GM12878 (cell line): ENCODE results near the gene SSR3.

Experiments used
- ATF7 ChIP-seq: fragments of 450-650 bp; IDR thresholded peaks from 2 replicates; pipeline ENCODE4 v1.6.1; 2016; ENCODE audit warnings: low read depth, mild to moderate bottlenecking
- CEBPB ChIP-seq, 2 experiments: fragments of 150-350 bp in 1 of 2; IDR thresholded peaks; 2 replicates each; pipeline ENCODE4 v1.6.1; 2012 to 2014; ENCODE audit warnings: low read depth in 2 of 2, low read length in 2 of 2, borderline replicate concordance in 1 of 2, inconsistent platforms in 1 of 2
- CTCF ChIP-seq, 3 experiments: IDR thresholded peaks in 2 of 3; conservative IDR thresholded peaks in 1 of 3; 2 replicates each; pipeline ENCODE4 v1.5.1; 2011; ENCODE audit warnings: low read depth in 3 of 3, low read length in 3 of 3, mild to moderate bottlenecking in 3 of 3, control low read depth in 2 of 3, moderate library complexity in 2 of 3, inconsistent platforms in 1 of 3, mixed read lengths in 1 of 3; ENCODE audit not compliant: control insufficient read depth in 2 of 3, insufficient read depth in 1 of 3; ENCODE audit errors: extremely low read depth in 1 of 3
- EZH2 ChIP-seq: IDR thresholded peaks from 2 replicates; pipeline ENCODE4 v1.6.1; 2012; ENCODE audit warnings: low read depth, mild to moderate bottlenecking, control low read depth, inconsistent platforms, low read length, borderline replicate concordance; ENCODE audit not compliant: control insufficient read depth
- KDM1A ChIP-seq: fragments of 200-600 bp; sonication (generic); IDR thresholded peaks from 2 replicates; pipeline ENCODE4 v1.6.1; 2016; ENCODE audit warnings: borderline replicate concordance
- SIX5 ChIP-seq: IDR thresholded peaks from 2 replicates; pipeline ENCODE4 v1.6.1; 2011; ENCODE audit warnings: mild to moderate bottlenecking, low read depth, low read length, moderate library complexity; ENCODE audit not compliant: severe bottlenecking
- SMC3 ChIP-seq: IDR thresholded peaks from 2 replicates; pipeline ENCODE4 v1.6.1; 2011; ENCODE audit warnings: low read length, improper control_type of control experiment, borderline replicate concordance
- USF1 ChIP-seq: IDR thresholded peaks from 2 replicates; pipeline ENCODE4 v1.6.1; 2011; ENCODE audit warnings: borderline replicate concordance, low read depth, mild to moderate bottlenecking, moderate library complexity, mixed read lengths, low read length; ENCODE audit not compliant: insufficient read depth; ENCODE audit errors: extremely low read length
- TF ChIP-seq, protein P1 (sequence below): fragments of 450-650 bp; IDR thresholded peaks from 2 replicates; pipeline ENCODE4 v1.6.1; 2017; ENCODE audit warnings: mild to moderate bottlenecking
- TF ChIP-seq, protein P2 (sequence below): IDR thresholded peaks from 2 replicates; pipeline ENCODE4 v1.6.1; 2011; ENCODE audit warnings: low read depth, mild to moderate bottlenecking, low read length, moderate library complexity, borderline replicate concordance; ENCODE audit errors: extremely low read depth

DNA sequence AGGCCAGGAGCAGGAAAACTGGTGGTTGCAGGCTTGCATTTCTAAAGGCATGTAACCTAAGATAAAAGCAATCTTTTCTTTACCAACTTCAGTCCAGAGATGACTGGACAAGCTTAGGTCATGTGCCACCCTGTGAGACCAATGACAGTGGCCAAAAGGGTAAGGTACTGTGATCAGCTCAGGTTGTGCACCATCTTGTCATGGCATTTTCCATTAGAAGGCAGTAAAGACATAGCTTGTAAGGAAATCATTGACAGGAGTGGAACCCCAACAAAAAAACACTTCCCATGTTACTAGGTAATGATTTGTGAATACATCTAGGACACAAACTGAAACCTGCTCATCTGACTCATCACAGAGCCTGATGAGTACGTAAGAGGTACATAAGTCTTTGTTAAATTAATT, 35.2 kb downstream of the SSR3 start:
- TF ChIP-seq, protein P1, sequence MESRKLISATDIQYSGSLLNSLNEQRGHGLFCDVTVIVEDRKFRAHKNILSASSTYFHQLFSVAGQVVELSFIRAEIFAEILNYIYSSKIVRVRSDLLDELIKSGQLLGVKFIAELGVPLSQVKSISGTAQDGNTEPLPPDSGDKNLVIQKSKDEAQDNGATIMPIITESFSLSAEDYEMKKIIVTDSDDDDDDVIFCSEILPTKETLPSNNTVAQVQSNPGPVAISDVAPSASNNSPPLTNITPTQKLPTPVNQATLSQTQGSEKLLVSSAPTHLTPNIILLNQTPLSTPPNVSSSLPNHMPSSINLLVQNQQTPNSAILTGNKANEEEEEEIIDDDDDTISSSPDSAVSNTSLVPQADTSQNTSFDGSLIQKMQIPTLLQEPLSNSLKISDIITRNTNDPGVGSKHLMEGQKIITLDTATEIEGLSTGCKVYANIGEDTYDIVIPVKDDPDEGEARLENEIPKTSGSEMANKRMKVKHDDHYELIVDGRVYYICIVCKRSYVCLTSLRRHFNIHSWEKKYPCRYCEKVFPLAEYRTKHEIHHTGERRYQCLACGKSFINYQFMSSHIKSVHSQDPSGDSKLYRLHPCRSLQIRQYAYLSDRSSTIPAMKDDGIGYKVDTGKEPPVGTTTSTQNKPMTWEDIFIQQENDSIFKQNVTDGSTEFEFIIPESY, result no peak
- no peak for TF ChIP-seq USF1
- TF ChIP-seq CTCF (IDR thresholded peaks at IDR 0.05 in 2 of 3, conservative IDR thresholded peaks at IDR 0.05 in 1 of 3; ENCODE audit: control insufficient read depth in 2 of 3, extremely low read depth in 1 of 3, insufficient read depth in 1 of 3, low read depth in 3 of 3, low read length in 3 of 3), result no peak
- TF ChIP-seq SMC3, result no peak
- TF ChIP-seq, protein P2, sequence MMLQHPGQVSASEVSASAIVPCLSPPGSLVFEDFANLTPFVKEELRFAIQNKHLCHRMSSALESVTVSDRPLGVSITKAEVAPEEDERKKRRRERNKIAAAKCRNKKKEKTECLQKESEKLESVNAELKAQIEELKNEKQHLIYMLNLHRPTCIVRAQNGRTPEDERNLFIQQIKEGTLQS, result no peak
- no peak for TF ChIP-seq ATF7
- TF ChIP-seq KDM1A, result no peak
- no peak for TF ChIP-seq CEBPB (IDR thresholded peaks at IDR 0.05; ENCODE audit: borderline replicate concordance in 1 of 2, low read depth in 2 of 2, low read length in 2 of 2)
- TF ChIP-seq EZH2, result no peak
- TF ChIP-seq SIX5, result no peak
